DLD1 (cell line): Measurements from ENCODE around the gene RMND1.
"Not testable (repeated sequence)": the region's sequence is repeated elsewhere in the genome, so short reads cannot be mapped to it uniquely, and the experiment has no call there.

ENCODE experiments used
- in situ Hi-C: cut with HindIII; loops from 2 replicates; pipeline ENCODE4 v1.10.0; 2017; ENCODE audit warnings: low sequenced_read_pairs

RMND1 gene

GRCh38 chr6:151451950-151452749, at the start of gene RMND1:
TSS of gene RMND1 (minus strand) at chr6:151452126. CDS start at chr6:151445811, 6,315 bp downstream.
- in situ Hi-C loops, result no loop called here

GRCh38 chr6:151499551-151499950, 47.6 kb upstream of the RMND1 start:
- in situ Hi-C loops, result no loop called here

GRCh38 chr6:151498327-151498726, 46.4 kb upstream of the RMND1 start:
- in situ Hi-C loops, result no loop called here

GRCh38 chr6:151497905-151498304, 46.0 kb upstream of the RMND1 start:
- in situ Hi-C loops, result no loop called here

GRCh38 chr6:151495380-151495779, 43.5 kb upstream of the RMND1 start:
- in situ Hi-C loops, result no loop called here

- in situ Hi-C loops, result no loop called here
Observed at GRCh38 chr6:151494936-151495320, 43.0 kb upstream of the RMND1 start.

GRCh38 chr6:151494235-151494935, 42.5 kb upstream of the RMND1 start:
- in situ Hi-C loops, result no loop called here

- in situ Hi-C loops, result no loop called here
Observed at GRCh38 chr6:151493804-151494234, 41.9 kb upstream of the RMND1 start, which contains the start of gene CCDC170. TSS of gene CCDC170 (plus strand) at chr6:151494017. CDS start at chr6:151494129, 112 bp downstream.

- in situ Hi-C loops, result no loop called here
Observed at GRCh38 chr6:151493161-151493803, 41.4 kb upstream of the RMND1 start.

GRCh38 chr6:151490996-151491395, 39.1 kb upstream of the RMND1 start:
- in situ Hi-C loops, result no loop called here

- in situ Hi-C loops, result no loop called here
Observed at GRCh38 chr6:151488226-151488625, 36.3 kb upstream of the RMND1 start.

- in situ Hi-C loops, result no loop called here
Observed at GRCh38 chr6:151483994-151484393, 32.1 kb upstream of the RMND1 start.

GRCh38 chr6:151482290-151482689, 30.4 kb upstream of the RMND1 start:
- in situ Hi-C loops, result no loop called here

GRCh38 chr6:151481786-151482185, 29.9 kb upstream of the RMND1 start:
- in situ Hi-C loops, result no loop called here

GRCh38 chr6:151478670-151479069, 26.7 kb upstream of the RMND1 start:
- in situ Hi-C loops, result no loop called here

GRCh38 chr6:151477726-151478125, 25.8 kb upstream of the RMND1 start:
- in situ Hi-C loops, result no loop called here

- in situ Hi-C loops, result no loop called here
Observed at GRCh38 chr6:151475653-151476523, 24.0 kb upstream of the RMND1 start.

- in situ Hi-C loops, result no loop called here
Observed at GRCh38 chr6:151464702-151465101, 12.8 kb upstream of the RMND1 start.

GRCh38 chr6:151461673-151462072, 9.7 kb upstream of the RMND1 start:
- in situ Hi-C loops, result no loop called here

GRCh38 chr6:151455751-151456398, 3.9 kb upstream of the RMND1 start:
- in situ Hi-C loops, result not testable (repeated sequence)
